HFFc6 (cell line): ENCODE measurements around the gene CRK. TPM values are rescaled to one million over a fixed set of nuclear protein-coding genes. Genes with fewer than 3 reads are reported as not detected.

Source experiments
- DNase-seq: peaks from one replicate; pipeline ENCODE4 v3.0.0-alpha.2; 2018
- H3K27ac Mint-ChIP-seq: 2 replicates; pipeline ENCODE4 v1.8.0; 2020; ENCODE audit warnings: mild to moderate bottlenecking, mixed read lengths
- H3K27me3 Mint-ChIP-seq: 2 replicates; pipeline ENCODE4 v1.8.0; 2021; ENCODE audit warnings: mild to moderate bottlenecking, moderate library complexity, mixed read lengths; ENCODE audit not compliant: insufficient read depth
- H3K36me3 Mint-ChIP-seq: 2 replicates; pipeline ENCODE4 v1.8.0; 2021; ENCODE audit warnings: low read depth, mixed read lengths
- H3K4me1 Mint-ChIP-seq: 2 replicates; pipeline ENCODE4 v1.8.0; 2020; ENCODE audit warnings: low read depth, mixed read lengths
- H3K4me3 Mint-ChIP-seq: 2 replicates; pipeline ENCODE4 v1.8.0; 2020; ENCODE audit warnings: mild to moderate bottlenecking, moderate library complexity, mixed read lengths
- H3K9me3 Mint-ChIP-seq: 2 replicates; pipeline ENCODE4 v1.8.0; 2020; ENCODE audit warnings: mild to moderate bottlenecking, mixed read lengths
- CTCF ChIP-seq: fragments of 200-600 bp; sonication (generic); IDR thresholded peaks from 2 replicates; pipeline ENCODE4 v1.5.0; 2021; ENCODE audit warnings: antibody characterized with exemption, mild to moderate bottlenecking
- total RNA-seq, 6 experiments: library from RNA; stranded (reverse); fragmentation: NEBNext Ultra II Directional; extraction: Animal tissue kit (Norgen Biotek cat#: 25700); gene quantifications; 2 replicates in 1 of 6; 3 replicates in 5 of 6; pipeline ENCODE4 v1.2.3, GENCODE V29; 2021

CRK gene
- total RNA-seq, 6 experiments from 2014 or later: 71.1 to 83.1 (median 77.5) TPM

- DNase-seq: no peak
- Mint-ChIP-seq H3K4me1 (peaks cover 74% of the 10 kb centered on the region), H3K9me3 (no peaks in the 10 kb centered on the region), H3K36me3 (peaks cover 4% of the 10 kb centered on the region; the same call in 1 of the 2 replicates), H3K27ac (no peak overlapping the region), H3K27me3 (no peaks in the 10 kb centered on the region), H3K4me3 (no peak overlapping the region)
- TF ChIP-seq CTCF: no peak
Measured at GRCh38 chr17:1375615-1376014, 80.4 kb downstream of the CRK start.

- DNase-seq: no peak
- Mint-ChIP-seq H3K4me1 (peaks cover 67% of the 10 kb centered on the region), H3K27me3 (no peaks in the 10 kb centered on the region), H3K36me3 (no peaks in the 10 kb centered on the region; the same call in 1 of the 2 replicates), H3K4me3 (no peak overlapping the region), H3K9me3 (no peaks in the 10 kb centered on the region), H3K27ac (no peak overlapping the region; the same call in 1 of the 2 replicates)
- TF ChIP-seq CTCF: no peak
Measured at GRCh38 chr17:1374431-1375177, 81.4 kb downstream of the CRK start.

DNA sequence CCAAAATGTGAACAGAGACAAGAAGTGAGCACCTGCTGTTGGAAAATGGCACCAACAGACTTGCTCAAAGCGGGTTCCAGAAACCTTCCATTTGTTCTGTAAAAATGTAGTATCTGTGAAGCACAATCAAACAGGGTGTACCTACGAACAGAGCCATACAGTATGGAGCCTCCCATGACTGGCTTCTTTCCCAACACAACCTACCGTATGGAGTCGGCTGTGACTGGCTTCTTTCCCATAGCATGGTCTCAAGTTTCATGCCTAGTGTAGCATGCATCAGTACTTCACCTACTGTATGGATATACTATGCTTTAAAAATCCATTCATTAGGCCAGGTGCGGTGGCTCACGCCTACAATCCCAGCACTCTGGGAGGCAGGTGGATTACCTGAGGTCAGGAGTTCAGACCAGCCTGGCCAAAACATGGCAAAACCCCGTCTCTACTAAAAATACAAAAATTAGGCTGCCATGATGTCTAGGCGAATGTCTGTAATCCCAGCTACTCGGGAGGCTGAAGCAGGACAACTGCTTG is 82.3 kb downstream of the CRK start:
- Mint-ChIP-seq H3K9me3 (no peaks in the 10 kb centered on the region), H3K4me1 (peaks cover 64% of the 10 kb centered on the region), H3K36me3 (no peaks in the 10 kb centered on the region), H3K27me3 (no peaks in the 10 kb centered on the region), H3K27ac (no peak overlapping the region), H3K4me3 (no peak overlapping the region)
- DNase-seq: no peak
- no peak for TF ChIP-seq CTCF

GRCh38 chr17:1372618-1373017 is 83.4 kb downstream of the CRK start:
- Mint-ChIP-seq H3K27ac (peak overlapping the region; percentile 29; the same call in 1 of the 2 replicates), H3K4me1 (peaks cover 60% of the 10 kb centered on the region), H3K9me3 (no peaks in the 10 kb centered on the region), H3K4me3 (no peak overlapping the region), H3K27me3 (peaks cover 1% of the 10 kb centered on the region; the same call in 1 of the 2 replicates), H3K36me3 (peaks cover 2% of the 10 kb centered on the region; the same call in 1 of the 2 replicates)
- TF ChIP-seq CTCF: no peak
- no peak for DNase-seq

- no peak for DNase-seq
- Mint-ChIP-seq H3K36me3 (peaks cover 6% of the 10 kb centered on the region; the same call in 1 of the 2 replicates), H3K27me3 (peaks cover 1% of the 10 kb centered on the region; the same call in 1 of the 2 replicates), H3K4me1 (peaks cover 60% of the 10 kb centered on the region), H3K4me3 (no peak overlapping the region), H3K9me3 (no peaks in the 10 kb centered on the region), H3K27ac (peak overlapping the region; percentile 29; the same call in 1 of the 2 replicates)
- TF ChIP-seq CTCF: no peak
Measured at GRCh38 chr17:1371893-1372590, 84.0 kb downstream of the CRK start.

Other genes starting within 250 kb of the CRK start
- not detected for gene BHLHA9, start 185.8 kb downstream of the CRK start, total RNA-seq
- gene TRARG1, start 176.6 kb downstream of the CRK start, total RNA-seq: not detected
- gene YWHAE, start 56.0 kb downstream of the CRK start, total RNA-seq: 100 to 1,000 TPM; 713 to 967 (median 844) TPM
- 100 to 1,000 TPM; 310 to 400 (median 328) TPM for gene MYO1C, start 36.5 kb upstream of the CRK start, total RNA-seq
- 10 to 100 TPM; 18.2 to 23.5 (median 20.3) TPM for gene INPP5K, start 60.4 kb upstream of the CRK start, total RNA-seq
- 10 to 100 TPM; 59.5 to 75.9 (median 67.7) TPM for gene PITPNA, start 106.6 kb upstream of the CRK start, total RNA-seq
- gene SLC43A2, start 172.6 kb upstream of the CRK start, total RNA-seq: 10 to 100 TPM in 1 of 6 experiments, 1 to 10 TPM in 5; 6.4 to 11.2 (median 6.9) TPM
- gene SCARF1, start 189.5 kb upstream of the CRK start, total RNA-seq: under 1 TPM; 0.09 to 0.38 (median 0.21) TPM
- 1 to 10 TPM; 4.6 to 6.5 (median 5.0) TPM for gene RILP, start 193.6 kb upstream of the CRK start, total RNA-seq
- 100 to 1,000 TPM; 224 to 285 (median 248) TPM for gene PRPF8, start 228.6 kb upstream of the CRK start, total RNA-seq